IMR-90 (cell line): ENCODE data around the gene TTC9C. TPM values are rescaled to one million over a fixed set of nuclear protein-coding genes. Genes with fewer than 3 reads are reported as not detected.

ENCODE experiments used
- ATAC-seq: fragments of 200-7000 bp; cut with Tn5 transposase; 2 replicates; pipeline ENCODE4 v1.9.1; 2020; ENCODE audit warnings: low read depth, mild to moderate bottlenecking, moderate library complexity
- BruUV-seq: library from RNA; stranded (reverse); fragments of 400-500 nt; replicated peaks from 2 replicates; lab custom pipeline; 2021; lab: Mats Ljungman, UMichigan
- CTCF ChIA-PET: fragments of 300-600 bp; formaldehyde crosslinking; extraction: SDS; loops from one replicate; lab custom pipeline; 2021; ENCODE audit warnings: antibody characterized with exemption; lab: Yijun Ruan, JAX
- POLR2A ChIA-PET: fragments of 300-600 bp; sonication (Branson Sonifier 250); formaldehyde crosslinking; loops from one replicate; lab custom pipeline; 2022; ENCODE audit warnings: antibody characterized with exemption; ENCODE audit not compliant: unreplicated experiment; lab: Charles Lee
- DNase-seq: peaks from one replicate; pipeline ENCODE4 v3.0.0; 2013
- H2AFZ ChIP-seq: replicated peaks from 2 replicates; pipeline ENCODE3; 2013; ENCODE audit warnings: low read length, mild to moderate bottlenecking; ENCODE audit not compliant: poor library complexity
- H2AK5ac ChIP-seq: 2 replicates; pipeline ENCODE4 v1.6.1; 2013; ENCODE audit warnings: low read depth, low read length, inconsistent platforms
- H2AK9ac ChIP-seq: replicated peaks from 2 replicates; pipeline ENCODE3; 2013; ENCODE audit warnings: mild to moderate bottlenecking, low read depth, low read length, moderate library complexity; ENCODE audit not compliant: poor library complexity
- H2BK120ac ChIP-seq: 2 replicates; pipeline ENCODE4 v1.6.1; 2013; ENCODE audit warnings: low read depth, low read length, inconsistent platforms
- H2BK15ac ChIP-seq: 3 replicates; pipeline ENCODE4 v1.6.1; 2013; ENCODE audit warnings: low read depth, low read length, inconsistent platforms
- H2BK20ac ChIP-seq: 2 replicates; pipeline ENCODE4 v1.6.1; 2013; ENCODE audit warnings: low read depth, mild to moderate bottlenecking, inconsistent platforms, low read length, moderate library complexity
- H2BK5ac ChIP-seq: 2 replicates; pipeline ENCODE4 v1.6.1; 2013; ENCODE audit warnings: mild to moderate bottlenecking, low read depth, low read length, inconsistent platforms; ENCODE audit not compliant: poor library complexity, severe bottlenecking
- H3K14ac ChIP-seq: replicated peaks from 2 replicates; pipeline ENCODE4 v1.6.1; 2013; ENCODE audit warnings: low read depth, low read length, inconsistent platforms
- H3K18ac ChIP-seq: 2 replicates; pipeline ENCODE4 v1.6.1; 2013; ENCODE audit warnings: low read depth, low read length, control low read depth
- H3K23ac ChIP-seq: 2 replicates; pipeline ENCODE4 v1.6.1; 2013; ENCODE audit warnings: low read depth, low read length, inconsistent platforms
- H3K27ac ChIP-seq: 2 replicates; pipeline ENCODE4 v1.5.1; 2013; ENCODE audit warnings: mild to moderate bottlenecking, control low read depth, low read length; ENCODE audit not compliant: insufficient read depth
- H3K27me3 ChIP-seq: 2 replicates; pipeline ENCODE4 v1.6.1; 2013; ENCODE audit warnings: low read length; ENCODE audit not compliant: control insufficient read depth, insufficient read depth
- H3K36me3 ChIP-seq: 2 replicates; pipeline ENCODE4 v1.6.1; 2013; ENCODE audit warnings: low read length, mixed read lengths; ENCODE audit not compliant: control insufficient read depth, insufficient read depth
- H3K4ac ChIP-seq: 2 replicates; pipeline ENCODE4 v1.6.1; 2013; ENCODE audit warnings: low read depth, low read length, inconsistent platforms
- H3K4me1 ChIP-seq: 2 replicates; pipeline ENCODE4 v1.6.1; 2013; ENCODE audit warnings: low read length, mixed read lengths; ENCODE audit not compliant: control insufficient read depth, insufficient read depth
- H3K4me2 ChIP-seq: 2 replicates; pipeline ENCODE4 v1.6.1; 2013; ENCODE audit warnings: low read depth, mild to moderate bottlenecking, control low read depth, low read length, moderate library complexity
- H3K4me3 ChIP-seq: 2 replicates; pipeline ENCODE4 v1.5.1; 2013; ENCODE audit warnings: low read depth, mild to moderate bottlenecking, control low read depth, low read length, moderate library complexity; ENCODE audit not compliant: insufficient read depth
- H3K56ac ChIP-seq: 2 replicates; pipeline ENCODE4 v1.6.1; 2013; ENCODE audit warnings: low read length, inconsistent platforms; ENCODE audit not compliant: insufficient read depth; ENCODE audit errors: extremely low read depth
- H3K79me1 ChIP-seq, 2 experiments: 2 replicates each; pipeline ENCODE4 v1.6.1; 2013; ENCODE audit warnings: low read length in 2 of 2, inconsistent platforms in 1 of 2, low read depth in 1 of 2
- H3K9ac ChIP-seq: 2 replicates; pipeline ENCODE4 v1.6.1; 2013; ENCODE audit warnings: low read depth, low read length, control low read depth
- H3K9me1 ChIP-seq: 2 replicates; pipeline ENCODE4 v1.6.1; 2013; ENCODE audit warnings: low read length, inconsistent platforms; ENCODE audit not compliant: insufficient read depth
- H3K9me3 ChIP-seq: 2 replicates; pipeline ENCODE4 v1.6.1; 2013; ENCODE audit warnings: low read length; ENCODE audit not compliant: control insufficient read depth, insufficient read depth
- H4K20me1 ChIP-seq: 2 replicates; pipeline ENCODE4 v1.6.1; 2013; ENCODE audit warnings: low read length, inconsistent platforms; ENCODE audit not compliant: insufficient read depth
- H4K5ac ChIP-seq: 2 replicates; pipeline ENCODE4 v1.6.1; 2013; ENCODE audit warnings: mild to moderate bottlenecking, low read depth, low read length, control low read depth
- H4K8ac ChIP-seq, 2 experiments: 2 replicates each; pipeline ENCODE4 v1.6.1; 2013; ENCODE audit warnings: low read depth in 2 of 2, low read length in 2 of 2, control low read depth in 1 of 2, inconsistent platforms in 1 of 2
- H4K91ac ChIP-seq: 2 replicates; pipeline ENCODE4 v1.6.1; 2013; ENCODE audit warnings: low read depth, low read length, inconsistent platforms; ENCODE audit not compliant: insufficient read depth
- BHLHE40 ChIP-seq: fragments of 150-350 bp; IDR thresholded peaks from 2 replicates; pipeline ENCODE4 v1.6.1; 2016; ENCODE audit warnings: mild to moderate bottlenecking, low read depth, low read length
- CEBPB ChIP-seq: IDR thresholded peaks from 2 replicates; pipeline ENCODE4 v1.6.1; 2012; ENCODE audit warnings: low read depth, low read length, improper control_type of control experiment
- CTCF ChIP-seq: conservative IDR thresholded peaks from 2 replicates; pipeline ENCODE4 v1.5.1; 2012; ENCODE audit warnings: mild to moderate bottlenecking, low read depth, low read length, improper control_type of control experiment
- ELK1 ChIP-seq: fragments of 150-350 bp; IDR thresholded peaks from 2 replicates; pipeline ENCODE4 v1.6.1; 2016; ENCODE audit warnings: low read depth, mild to moderate bottlenecking, low read length, moderate library complexity, borderline replicate concordance
- FOS ChIP-seq: fragments of 150-350 bp; IDR thresholded peaks from 2 replicates; pipeline ENCODE4 v1.6.1; 2016; ENCODE audit warnings: low read depth, low read length
- MAZ ChIP-seq: IDR thresholded peaks from 2 replicates; pipeline ENCODE4 v1.6.1; 2012; ENCODE audit warnings: low read depth, mild to moderate bottlenecking, low read length, improper control_type of control experiment, moderate library complexity, borderline replicate concordance
- NFE2L2 ChIP-seq: fragments of 150-350 bp; IDR thresholded peaks from 2 replicates; pipeline ENCODE4 v1.6.1; 2016; ENCODE audit warnings: low read depth, mild to moderate bottlenecking, low read length
- POLR2A ChIP-seq: IDR thresholded peaks from 2 replicates; pipeline ENCODE4 v1.6.1; 2012; ENCODE audit warnings: mild to moderate bottlenecking, low read depth, low read length
- RCOR1 ChIP-seq: IDR thresholded peaks from 2 replicates; pipeline ENCODE4 v1.6.1; 2012; ENCODE audit warnings: mild to moderate bottlenecking, low read length, improper control_type of control experiment; ENCODE audit not compliant: insufficient replicate concordance
- SMC3 ChIP-seq: fragments of 150-350 bp; IDR thresholded peaks from 2 replicates; pipeline ENCODE4 v1.6.1; 2016; ENCODE audit warnings: low read depth, mild to moderate bottlenecking, antibody characterized with exemption, low read length, moderate library complexity
- WGBS, 2 experiments: methylation state at CpG; one replicate each; pipeline versions ENCODE4 v1.1.5 to v1.1.7; 2013; ENCODE audit warnings: missing lambda C conversion rate in 2 of 2; ENCODE audit not compliant: insufficient read length in 1 of 2; ENCODE audit errors: extremely low coverage in 2 of 2; 5-methylcytosine and 5-hydroxymethylcytosine counted together
- dilution Hi-C: fragments of 300-500 bp; cut with HindIII; formaldehyde crosslinking; loops from one replicate; pipeline ENCODE4 v1.14.3; 2018; ENCODE audit warnings: low sequenced_read_pairs; ENCODE audit not compliant: unreplicated experiment
- in situ Hi-C: fragments of 300-500 bp; cut with MboI; formaldehyde crosslinking; loops from 3 replicates; pipeline ENCODE4 v1.14.3; 2019; ENCODE audit warnings: low sequenced_read_pairs, inconsistent platforms, mixed read lengths
- intact Hi-C: fragments of 100-400 bp; cut with micrococcal nuclease; formaldehyde crosslinking; loops from 2 replicates; pipeline ENCODE4 v1.10.0; 2022
- polyA plus RNA-seq, 3 experiments: library from polyadenylated mRNA; depleted of rRNA; stranded (reverse); fragments of >200 nt; gene quantifications; 2 replicates each; pipeline ENCODE4 v1.2.3, GENCODE V29; 2012; ENCODE audit warnings: low replicate concordance in 1 of 3
- total RNA-seq: library from RNA; depleted of rRNA; stranded (reverse); fragments of >200 nt; gene quantifications from 2 replicates; pipeline ENCODE4 v1.2.3, GENCODE V29; 2012
- TF ChIP-seq, protein P1 (sequence below): fragments of 150-350 bp; IDR thresholded peaks from 2 replicates; pipeline ENCODE4 v1.6.1; 2017; ENCODE audit warnings: mild to moderate bottlenecking, antibody characterized with exemption, low read length, low read depth

TTC9C gene
- total and polyA plus RNA-seq, 2 of the 4 experiments (the other 2 are of a cell fraction) = 32.9 to 37.1 TPM

GRCh38 chr11:62771144-62772021 is 43.1 kb downstream of the TTC9C start, which contains the start of gene TAF6L (continued):
- TF ChIP-seq RCOR1 (no peak), MAZ (peak; percentile 96)

GRCh38 chr11:62774407-62774806 is 46.1 kb downstream of the TTC9C start:
- peaks cover 8 to 31% of the 10 kb centered on the region in 2 experiments for H3K79me1 ChIP-seq
- no peak overlapping the region for H2BK15ac ChIP-seq
- H3K4ac ChIP-seq = no peak overlapping the region
- no peak overlapping the region for H3K14ac ChIP-seq
- no peak overlapping the region for H4K5ac ChIP-seq
- POLR2A ChIA-PET = no interaction called here
- DNase-seq (no peak), ATAC-seq (no peak)
- H3K18ac ChIP-seq = no peak overlapping the region
- no peaks in the 10 kb centered on the region for H3K27me3 ChIP-seq
- H3K9me3 ChIP-seq = no peaks in the 10 kb centered on the region
- 0 out of 2 replicates have a peak, but pooled peaks cover 3% of the 10 kb centered on the region for H3K9me1 ChIP-seq
- WGBS, 2 experiments = 100% methylated on average over 4 of the region's 6 CpGs; no CpG with 5 or more reads in 1 of the 2 experiments
- no peak overlapping the region for H3K9ac ChIP-seq
- in situ Hi-C loops (no loop called here), intact Hi-C loops (no loop called here), dilution Hi-C loops (no loop called here)
- no peak overlapping the region for H4K91ac ChIP-seq
- no peak overlapping the region for H2BK5ac ChIP-seq
- no peak overlapping the region for H4K8ac ChIP-seq
- no peak overlapping the region for H3K4me2 ChIP-seq
- peaks cover 26% of the 10 kb centered on the region for H3K36me3 ChIP-seq
- H3K4me3 ChIP-seq = no peak overlapping the region
- no TSS peak for BruUV-seq
- H2AFZ ChIP-seq = no peak overlapping the region
- no peak overlapping the region for H2AK9ac ChIP-seq
- H2AK5ac ChIP-seq = no peak overlapping the region
- H3K4me1 ChIP-seq = peaks cover 3% of the 10 kb centered on the region
- H3K23ac ChIP-seq = no peak overlapping the region
- no peak overlapping the region for H2BK120ac ChIP-seq
- H2BK20ac ChIP-seq = no peak overlapping the region
- no peak overlapping the region for H3K56ac ChIP-seq
- H3K27ac ChIP-seq = no peak overlapping the region
- CTCF ChIA-PET = interaction anchor here (2.4 kb wide), 1 partner anchor 12 kb away, joined by 7 read pairs; no protein-coding TSS in a partner anchor
- no peaks in the 10 kb centered on the region for H4K20me1 ChIP-seq
- TF ChIP-seq BHLHE40 (no peak), RCOR1 (no peak), NFE2L2 (no peak), CEBPB (no peak), POLR2A (no peak), SMC3 (no peak), FOS (no peak), MAZ (no peak), ELK1 (no peak), CTCF (no peak)
- TF ChIP-seq, protein P1, sequence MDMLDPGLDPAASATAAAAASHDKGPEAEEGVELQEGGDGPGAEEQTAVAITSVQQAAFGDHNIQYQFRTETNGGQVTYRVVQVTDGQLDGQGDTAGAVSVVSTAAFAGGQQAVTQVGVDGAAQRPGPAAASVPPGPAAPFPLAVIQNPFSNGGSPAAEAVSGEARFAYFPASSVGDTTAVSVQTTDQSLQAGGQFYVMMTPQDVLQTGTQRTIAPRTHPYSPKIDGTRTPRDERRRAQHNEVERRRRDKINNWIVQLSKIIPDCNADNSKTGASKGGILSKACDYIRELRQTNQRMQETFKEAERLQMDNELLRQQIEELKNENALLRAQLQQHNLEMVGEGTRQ = no peak
